Measurements from ENCODE around the gene RTN4R. TPM values are rescaled to one million over a fixed set of nuclear protein-coding genes. Genes with fewer than 3 reads are reported as not detected.

RTN4R gene
- total RNA-seq, 1 donor from 2014 or later: 4.2 TPM

DNA sequence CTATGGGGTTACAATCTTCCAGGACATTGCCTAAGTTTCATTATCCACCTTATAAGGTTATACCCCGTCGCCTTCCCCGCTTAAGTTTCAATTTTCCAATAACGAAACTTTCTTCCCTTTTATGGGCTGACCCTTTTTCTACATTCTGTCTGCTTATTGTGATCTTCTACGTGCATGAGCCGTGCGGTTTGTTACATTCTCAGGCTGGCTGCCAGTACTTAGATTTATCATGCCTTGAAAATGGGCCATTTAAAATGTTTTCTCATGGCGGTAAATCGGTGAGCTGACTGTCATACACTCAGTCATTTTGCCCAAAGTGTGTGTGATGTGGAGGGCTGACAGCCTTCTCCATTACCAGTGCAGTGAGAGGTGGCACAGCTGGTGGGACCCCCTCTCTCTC, 28.5 kb upstream of the RTN4R start:
- no peaks in the 10 kb centered on the region for H3K36me3 ChIP-seq
- no peak for DNase-seq (ENCODE audit: extremely low spot score in 2 of 2)
- intact Hi-C loops (cut with DNase I): no loop called here
- H3K27me3 ChIP-seq: no peaks in the 10 kb centered on the region
- peaks cover 14% of the 10 kb centered on the region for H3K4me1 ChIP-seq
- TF ChIP-seq CTCF (IDR thresholded peaks at IDR 0.05) (no peak), POLR2AphosphoS5 (IDR thresholded peaks at IDR 0.05; ENCODE audit: insufficient read depth in 1 of 2, low read depth in 1 of 2) (no peak), POLR2A (IDR thresholded peaks at IDR 0.05) (no peak)
- H3K27ac ChIP-seq: no peak overlapping the region
- H3K4me3 ChIP-seq: no peak overlapping the region
- H3K9me3 ChIP-seq: no peaks in the 10 kb centered on the region

GRCh38 chr22:20295262-20296064, 27.3 kb upstream of the RTN4R start:
- Histone ChIP-seq H3K36me3 (no peaks in the 10 kb centered on the region), H3K4me3 (no peak overlapping the region), H3K27ac (no peak overlapping the region), H3K27me3 (no peaks in the 10 kb centered on the region), H3K9me3 (no peaks in the 10 kb centered on the region), H3K4me1 (peaks cover 14% of the 10 kb centered on the region)
- no peak for TF ChIP-seq POLR2A (IDR thresholded peaks at IDR 0.05)
- TF ChIP-seq POLR2AphosphoS5 (IDR thresholded peaks at IDR 0.05; ENCODE audit: insufficient read depth in 1 of 2, low read depth in 1 of 2): no peak
- no peak for TF ChIP-seq CTCF (IDR thresholded peaks at IDR 0.05)
- intact Hi-C loops (cut with DNase I): no loop called here
- DNase-seq (ENCODE audit: extremely low spot score in 2 of 2): no peak

DNA sequence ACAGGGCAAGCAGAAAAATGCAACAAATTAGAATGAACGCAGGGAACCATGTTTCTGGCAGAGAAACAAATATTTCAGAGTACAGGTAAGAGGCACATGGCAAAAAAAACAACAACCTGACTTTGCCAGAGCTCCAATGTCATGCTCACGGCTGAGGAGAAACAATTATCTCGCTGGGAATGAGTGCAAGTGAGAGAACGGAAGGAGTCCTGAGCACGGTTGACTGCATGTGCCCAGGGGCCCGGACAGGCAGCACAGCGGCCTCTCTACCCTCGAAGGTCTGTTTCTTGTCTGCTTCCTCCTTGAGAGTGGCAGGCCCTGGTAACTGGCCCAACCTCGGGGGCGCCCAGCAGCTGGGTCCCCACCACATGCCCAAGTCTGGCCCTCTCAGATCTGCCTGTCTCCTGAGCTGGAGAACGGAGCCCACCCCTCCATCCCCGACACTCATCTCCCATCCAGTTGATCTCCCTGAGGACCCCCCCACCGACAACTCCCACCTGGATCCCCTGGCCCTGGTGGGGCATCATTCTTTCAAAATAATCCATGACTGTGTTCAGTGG, 24.6 kb upstream of the RTN4R start:
- no peaks in the 10 kb centered on the region for H3K4me1 ChIP-seq
- DNase-seq (ENCODE audit: extremely low spot score in 2 of 2): no peak
- H3K36me3 ChIP-seq: no peaks in the 10 kb centered on the region
- TF ChIP-seq POLR2A (IDR thresholded peaks at IDR 0.05): no peak
- no peak for TF ChIP-seq POLR2AphosphoS5 (IDR thresholded peaks at IDR 0.05; ENCODE audit: insufficient read depth in 1 of 2, low read depth in 1 of 2)
- no peak for TF ChIP-seq CTCF (IDR thresholded peaks at IDR 0.05)
- H3K27ac ChIP-seq: no peak overlapping the region
- intact Hi-C loops (cut with DNase I): no loop called here
- no peaks in the 10 kb centered on the region for H3K27me3 ChIP-seq
- H3K4me3 ChIP-seq: no peak overlapping the region
- no peaks in the 10 kb centered on the region for H3K9me3 ChIP-seq

DNA sequence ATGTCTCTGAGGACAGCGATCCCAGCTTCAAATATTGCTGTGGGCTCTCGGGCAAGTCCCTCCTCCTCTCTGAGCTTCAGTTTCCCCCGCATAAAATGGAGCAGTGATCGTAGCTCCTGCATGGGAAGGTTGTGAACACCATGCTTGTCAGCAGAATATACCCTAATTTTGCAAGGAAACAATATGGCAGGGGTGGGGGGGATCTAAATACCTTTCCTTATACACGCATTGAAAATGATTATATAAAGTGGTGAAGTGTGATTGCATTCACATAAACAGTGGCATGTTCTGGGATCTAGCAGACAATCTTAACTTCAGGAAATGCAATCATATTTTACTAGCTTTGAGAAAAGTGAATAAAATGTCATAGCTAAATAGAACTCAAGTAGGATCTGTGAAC, 24.0 kb upstream of the RTN4R start:
- H3K27me3 ChIP-seq: no peaks in the 10 kb centered on the region
- intact Hi-C loops (cut with DNase I): no loop called here
- no peak for DNase-seq (ENCODE audit: extremely low spot score in 2 of 2)
- no peaks in the 10 kb centered on the region for H3K4me1 ChIP-seq
- no peaks in the 10 kb centered on the region for H3K36me3 ChIP-seq
- no peak overlapping the region for H3K4me3 ChIP-seq
- TF ChIP-seq CTCF (IDR thresholded peaks at IDR 0.05) (no peak), POLR2A (IDR thresholded peaks at IDR 0.05) (no peak), POLR2AphosphoS5 (IDR thresholded peaks at IDR 0.05; ENCODE audit: insufficient read depth in 1 of 2, low read depth in 1 of 2) (no peak)
- no peak overlapping the region for H3K27ac ChIP-seq
- H3K9me3 ChIP-seq: no peaks in the 10 kb centered on the region

DNA sequence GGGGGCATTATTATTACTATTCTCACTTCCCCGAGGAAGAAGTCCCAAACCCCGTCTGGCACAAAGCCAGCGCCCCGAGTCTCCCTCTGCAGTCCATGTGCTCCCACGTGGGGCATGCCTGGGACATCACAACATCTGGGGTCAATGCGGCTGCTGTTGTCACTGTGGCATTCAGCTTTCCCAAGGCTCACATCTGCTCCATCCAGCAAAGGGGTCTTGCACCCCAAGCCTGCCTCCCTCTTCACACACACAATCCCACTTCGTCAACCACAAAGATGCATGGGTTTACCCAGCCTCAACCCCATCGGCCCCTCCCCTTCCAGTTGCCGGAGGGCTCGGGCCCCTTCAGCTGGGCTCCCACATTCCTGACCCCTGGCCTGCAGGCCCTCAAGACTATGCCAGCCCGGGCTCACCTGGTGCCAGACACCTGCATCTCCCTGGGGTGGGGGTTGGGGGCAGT, 23.5 kb upstream of the RTN4R start:
- Histone ChIP-seq H3K27ac (no peak overlapping the region), H3K4me1 (no peaks in the 10 kb centered on the region), H3K27me3 (no peaks in the 10 kb centered on the region), H3K4me3 (no peak overlapping the region), H3K9me3 (no peaks in the 10 kb centered on the region), H3K36me3 (no peaks in the 10 kb centered on the region)
- DNase-seq (ENCODE audit: extremely low spot score in 2 of 2): no peak
- no peak for TF ChIP-seq CTCF (IDR thresholded peaks at IDR 0.05)
- TF ChIP-seq POLR2A (IDR thresholded peaks at IDR 0.05): no peak
- no peak for TF ChIP-seq POLR2AphosphoS5 (IDR thresholded peaks at IDR 0.05; ENCODE audit: insufficient read depth in 1 of 2, low read depth in 1 of 2)
- intact Hi-C loops (cut with DNase I): no loop called here
